ENCODE data around the gene COA8. TPM values are rescaled to one million over a fixed set of nuclear protein-coding genes. Genes with fewer than 3 reads are reported as not detected.
"Not testable (repeated sequence)": the region's sequence is repeated elsewhere in the genome, so short reads cannot be mapped to it uniquely, and the experiment has no call there.

The COA8 gene
- total RNA-seq, 1 experiment from 2014 or later = 34.7 TPM

GRCh38 chr14:103524002-103524935 is 38.5 kb upstream of the COA8 start:
- in situ Hi-C loops (cut with HindIII; ENCODE audit: low sequenced_read_pairs) = no loop called here
- DNase-seq (ENCODE audit: low spot score) = no peak

- DNase-seq (ENCODE audit: low spot score); in situ Hi-C loops (cut with HindIII; ENCODE audit: low sequenced_read_pairs): not testable (repeated sequence)
These were observed 37.1 kb upstream of the COA8 start for GRCh38 chr14:103525430-103526246.

GRCh38 chr14:103526247-103526913 is 36.4 kb upstream of the COA8 start:
- in situ Hi-C loops (cut with HindIII; ENCODE audit: low sequenced_read_pairs) = no loop called here
- DNase-seq (ENCODE audit: low spot score) = no peak

GRCh38 chr14:103526914-103527248 is 35.9 kb upstream of the COA8 start:
- in situ Hi-C loops (cut with HindIII; ENCODE audit: low sequenced_read_pairs) = no loop called here

GRCh38 chr14:103527408-103528145 is 35.2 kb upstream of the COA8 start:
- no peak for DNase-seq (ENCODE audit: low spot score)
- in situ Hi-C loops (cut with HindIII; ENCODE audit: low sequenced_read_pairs) = no loop called here

More at GRCh38 chr14:103526914-103527248, 35.9 kb upstream of the COA8 start:
- DNase-seq (ENCODE audit: low spot score) = no peak

- in situ Hi-C loops (cut with HindIII; ENCODE audit: low sequenced_read_pairs) = no loop called here
- peak; percentile 67 for DNase-seq (ENCODE audit: low spot score)
These were observed 34.6 kb upstream of the COA8 start for GRCh38 chr14:103528146-103528586.

GRCh38 chr14:103528587-103529382 is 34.0 kb upstream of the COA8 start, which contains the start of gene TRMT61A:
Gene TRMT61A, plus strand, starts transcription at chr14:103529196. Its CDS starts 783 bp downstream, at chr14:103529979.
- in situ Hi-C loops (cut with HindIII; ENCODE audit: low sequenced_read_pairs) = no loop called here
- DNase-seq (ENCODE audit: low spot score) = peak; percentile 91

- in situ Hi-C loops (cut with HindIII; ENCODE audit: low sequenced_read_pairs) = no loop called here
- no peak for DNase-seq (ENCODE audit: low spot score)
These were observed 33.1 kb upstream of the COA8 start for GRCh38 chr14:103529383-103530365.

- in situ Hi-C loops (cut with HindIII; ENCODE audit: low sequenced_read_pairs) = no loop called here
- no peak for DNase-seq (ENCODE audit: low spot score)
These were observed 32.4 kb upstream of the COA8 start for GRCh38 chr14:103530390-103530789.

GRCh38 chr14:103530831-103531230 is 31.9 kb upstream of the COA8 start:
- in situ Hi-C loops (cut with HindIII; ENCODE audit: low sequenced_read_pairs) = no loop called here
- no peak for DNase-seq (ENCODE audit: low spot score)

GRCh38 chr14:103531421-103532215 is 31.1 kb upstream of the COA8 start:
- DNase-seq (ENCODE audit: low spot score) = no peak
- in situ Hi-C loops (cut with HindIII; ENCODE audit: low sequenced_read_pairs) = no loop called here

- no peak for DNase-seq (ENCODE audit: low spot score)
- in situ Hi-C loops (cut with HindIII; ENCODE audit: low sequenced_read_pairs) = no loop called here
These were observed 30.3 kb upstream of the COA8 start for GRCh38 chr14:103532216-103533136.

- DNase-seq (ENCODE audit: low spot score) = no peak
- in situ Hi-C loops (cut with HindIII; ENCODE audit: low sequenced_read_pairs) = no loop called here
These were observed 29.4 kb upstream of the COA8 start for GRCh38 chr14:103533137-103533998.

- in situ Hi-C loops (cut with HindIII; ENCODE audit: low sequenced_read_pairs) = no loop called here
- peak; percentile 87 for DNase-seq (ENCODE audit: low spot score)
These were observed 28.7 kb upstream of the COA8 start for GRCh38 chr14:103533999-103534575.

Measured in G401 (cell line).